Uterus (tissue), 4 donors: ENCODE results near the gene ANKRD26. TPM values are rescaled to one million over a fixed set of nuclear protein-coding genes. Genes with fewer than 3 reads are reported as not detected.
"Not testable (repeated sequence)": the region's sequence is repeated elsewhere in the genome, so short reads cannot be mapped to it uniquely, and the experiment has no call there.

Experiments
- DNase-seq, 2 donors: peaks; one replicate each; pipeline ENCODE4 v3.0.0-alpha.2; 2019 to 2020
- H3K27ac ChIP-seq, 2 donors: fragments of 200-600 bp; sonication (generic); 1 replicate in 1 of 2; 2 replicates in 1 of 2; pipeline ENCODE4 v1.5.1; 2016 to 2018
- H3K27me3 ChIP-seq, 2 donors: fragments of 200-600 bp; sonication (generic); one replicate each; pipeline ENCODE4 v1.5.1; 2018 to 2019; ENCODE audit warnings: control low read depth in 1 of 2
- H3K36me3 ChIP-seq, 2 donors: fragments of 200-600 bp; sonication (generic); one replicate each; pipeline ENCODE4 v1.5.1; 2019; ENCODE audit warnings: control low read depth in 1 of 2
- H3K4me1 ChIP-seq, 2 donors: fragments of 200-600 bp; sonication (generic); one replicate each; pipeline ENCODE4 v1.5.1; 2018 to 2019; ENCODE audit warnings: control low read depth in 1 of 2
- H3K4me3 ChIP-seq, 2 donors: fragments of 200-600 bp; sonication (generic); 1 replicate in 1 of 2; 2 replicates in 1 of 2; pipeline ENCODE4 v1.5.1; 2018 to 2019; ENCODE audit warnings: mild to moderate bottlenecking in 1 of 2
- H3K9me3 ChIP-seq, 2 donors: fragments of 200-600 bp; sonication (generic); one replicate each; pipeline ENCODE4 v1.5.1; 2019; ENCODE audit warnings: control low read depth in 1 of 2
- CTCF ChIP-seq, 4 experiments: fragments of 200-600 bp in 2 of 4; fragments of 450-650 bp in 2 of 4; sonication (generic) in 2 of 4; IDR thresholded peaks; one replicate each; pipeline ENCODE4 v1.5.1; 2016 to 2019; ENCODE audit warnings: antibody characterized with exemption in 4 of 4, mild to moderate bottlenecking in 2 of 4, moderate library complexity in 1 of 4
- POLR2A ChIP-seq, 2 donors: fragments of 450-650 bp; IDR thresholded peaks; one replicate each; pipeline ENCODE4 v1.6.1; 2016; ENCODE audit warnings: antibody characterized with exemption in 2 of 2, mild to moderate bottlenecking in 1 of 2, moderate library complexity in 1 of 2
- intact Hi-C: fragments of 100-400 bp; cut with DNase I; formaldehyde crosslinking; loops from one replicate; pipeline ENCODE4 v1.15.1; 2023; ENCODE audit warnings: low total_unique reads
- total RNA-seq, 4 donors: library from RNA; depleted of rRNA in 3 of 4; stranded (reverse); fragments of >200 nt in 3 of 4; gene quantifications; one replicate each; pipeline versions ENCODE4 v1.1.0 to v1.2.4, GENCODE V29; 2014 to 2023
- donor health status: DM: yes; HTN: yes; CAD: no.

Gene ANKRD26
- total RNA-seq, 4 donors from 2014 or later: 1.2 to 26.1 (median 10.4) TPM

GRCh38 chr10:27052656-27053055 is 47.6 kb downstream of the ANKRD26 start:
- intact Hi-C loops: no loop called here
- H3K27ac ChIP-seq: no peak overlapping the region
- DNase-seq: no peak
- TF ChIP-seq POLR2A (IDR thresholded peaks at IDR 0.05): no peak
- no peak for TF ChIP-seq CTCF (IDR thresholded peaks at IDR 0.05)
- no peaks in the 10 kb centered on the region for H3K9me3 ChIP-seq
- no peaks in the 10 kb centered on the region for H3K4me1 ChIP-seq
- H3K4me3 ChIP-seq: no peak overlapping the region
- H3K27me3 ChIP-seq: no peaks in the 10 kb centered on the region
- no peaks in the 10 kb centered on the region for H3K36me3 ChIP-seq

DNA sequence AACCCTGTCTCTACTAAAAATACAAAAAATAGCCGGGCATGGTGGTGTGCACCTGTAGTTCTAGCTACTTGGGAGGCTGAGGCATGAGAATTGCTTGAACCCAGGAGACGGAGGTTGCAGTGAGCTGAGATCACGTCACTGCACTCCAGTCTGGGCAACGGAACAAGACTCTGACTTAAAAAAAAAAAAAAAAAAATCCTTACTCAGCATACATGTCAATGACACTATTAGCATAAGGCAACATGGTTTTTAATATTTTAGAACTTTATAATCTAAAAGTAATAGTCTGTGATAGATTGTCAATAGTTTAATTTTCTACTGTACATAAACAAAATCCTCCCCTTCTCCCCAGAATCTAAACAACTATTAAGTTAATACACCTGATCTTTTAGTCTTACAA is 55.0 kb downstream of the ANKRD26 start:
- H3K27me3 ChIP-seq, H3K4me3 ChIP-seq, H3K36me3 ChIP-seq, DNase-seq, H3K9me3 ChIP-seq, H3K4me1 ChIP-seq, intact Hi-C loops, H3K27ac ChIP-seq: not testable (repeated sequence)

DNA sequence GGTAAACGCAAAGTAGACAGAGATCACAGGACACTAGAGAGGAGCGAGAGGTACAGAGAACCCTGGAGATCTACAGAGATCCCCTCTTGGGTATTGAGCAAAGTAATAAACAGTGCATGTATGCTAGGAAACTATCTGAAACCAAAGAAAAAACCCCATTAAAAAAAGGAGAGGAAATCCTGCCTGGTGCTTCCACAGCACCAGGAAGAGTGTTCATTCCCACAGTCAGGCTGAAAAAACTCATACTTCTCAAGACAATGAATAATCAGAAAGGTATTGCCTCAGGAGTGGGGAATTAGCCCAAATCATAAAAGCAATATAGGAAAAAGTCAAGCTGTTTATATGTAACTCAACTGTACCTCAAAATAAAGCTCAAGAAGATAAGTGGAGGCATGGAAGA is 59.1 kb downstream of the ANKRD26 start:
- H3K36me3 ChIP-seq: peaks cover 0 to 3% of the 10 kb centered on the region in 2 donors
- intact Hi-C loops: no loop called here
- no peak overlapping the region for H3K4me3 ChIP-seq
- no peaks in the 10 kb centered on the region for H3K27me3 ChIP-seq
- no peaks in the 10 kb centered on the region for H3K4me1 ChIP-seq
- no peak for DNase-seq
- H3K27ac ChIP-seq: no peak overlapping the region
- TF ChIP-seq CTCF (IDR thresholded peaks at IDR 0.05): no peak
- no peak for TF ChIP-seq POLR2A (IDR thresholded peaks at IDR 0.05)
- H3K9me3 ChIP-seq: no peaks in the 10 kb centered on the region

DNA sequence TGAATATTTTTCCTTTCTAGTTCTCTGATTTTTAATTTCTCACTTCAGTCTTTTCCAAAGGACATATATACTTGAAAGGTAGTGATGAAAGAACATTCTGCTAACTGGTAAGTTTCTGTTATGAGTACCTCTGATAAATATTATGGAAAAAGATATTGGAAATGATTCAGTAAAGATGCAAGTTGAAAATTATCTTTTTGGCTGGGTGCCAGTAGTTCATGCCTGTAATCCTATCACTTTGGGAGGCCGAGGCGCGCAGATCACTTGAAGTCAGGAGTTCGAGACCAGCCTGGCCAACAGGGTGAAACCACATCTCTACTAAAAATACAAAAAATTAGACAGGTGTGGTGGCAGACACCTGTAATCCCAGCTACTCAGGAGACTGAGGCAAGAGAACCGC is 62.1 kb downstream of the ANKRD26 start:
- no peak for DNase-seq
- H3K9me3 ChIP-seq: no peaks in the 10 kb centered on the region
- H3K36me3 ChIP-seq: peaks cover 0 to 3% of the 10 kb centered on the region in 2 donors
- no peak overlapping the region for H3K27ac ChIP-seq
- H3K27me3 ChIP-seq: no peaks in the 10 kb centered on the region
- intact Hi-C loops: no loop called here
- H3K4me3 ChIP-seq: no peak overlapping the region
- TF ChIP-seq CTCF (IDR thresholded peaks at IDR 0.05): no peak
- no peak for TF ChIP-seq POLR2A (IDR thresholded peaks at IDR 0.05)
- H3K4me1 ChIP-seq: no peaks in the 10 kb centered on the region

GRCh38 chr10:27035163-27035562 is 65.1 kb downstream of the ANKRD26 start:
- no peaks in the 10 kb centered on the region for H3K4me1 ChIP-seq
- H3K4me3 ChIP-seq: no peak overlapping the region
- intact Hi-C loops: no loop called here
- H3K36me3 ChIP-seq: peaks cover 0 to 3% of the 10 kb centered on the region in 2 donors
- no peak overlapping the region for H3K27ac ChIP-seq
- no peaks in the 10 kb centered on the region for H3K27me3 ChIP-seq
- DNase-seq: no peak
- TF ChIP-seq POLR2A (IDR thresholded peaks at IDR 0.05): no peak
- TF ChIP-seq CTCF (IDR thresholded peaks at IDR 0.05): no peak
- H3K9me3 ChIP-seq: no peaks in the 10 kb centered on the region

DNA sequence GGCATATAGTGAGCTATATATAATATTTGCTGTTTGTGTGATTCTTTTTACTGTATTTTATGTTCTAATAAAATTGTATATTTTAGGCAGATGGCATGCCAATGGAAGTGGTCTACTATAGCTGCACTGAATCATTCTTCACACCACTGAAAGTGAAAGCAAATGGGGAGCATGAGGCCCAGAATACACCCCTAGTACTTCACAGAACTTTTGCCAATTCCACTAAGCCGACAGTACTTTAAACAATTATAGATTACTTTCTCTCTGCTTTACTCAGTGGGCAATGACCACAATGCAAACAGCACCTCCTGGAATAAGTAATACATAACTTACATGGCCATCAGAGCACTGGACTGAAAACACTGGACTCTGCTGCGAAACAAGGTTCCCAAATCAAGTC is 70.2 kb downstream of the ANKRD26 start:
- Histone ChIP-seq H3K27ac (no peak overlapping the region), H3K27me3 (no peaks in the 10 kb centered on the region), H3K4me1 (no peaks in the 10 kb centered on the region), H3K4me3 (no peak overlapping the region), H3K9me3 (no peaks in the 10 kb centered on the region), H3K36me3 (no peaks in the 10 kb centered on the region)
- intact Hi-C loops: no loop called here
- no peak for DNase-seq
- TF ChIP-seq CTCF (IDR thresholded peaks at IDR 0.05) (no peak), POLR2A (IDR thresholded peaks at IDR 0.05) (no peak)
